Cardiac muscle cell (in vitro differentiated cells and primary cell): ENCODE results near the gene KRT17. TPM values are rescaled to one million over a fixed set of nuclear protein-coding genes. Genes with fewer than 3 reads are reported as not detected.
"Not testable (repeated sequence)": the region's sequence is repeated elsewhere in the genome, so short reads cannot be mapped to it uniquely, and the experiment has no call there.

ENCODE experiments used
- DNase-seq, 2 donors: peaks; one replicate each; pipeline versions ENCODE4 v3.0.0 to v3.0.0-alpha.2; 2010 to 2017; ENCODE audit warnings: low read depth in 1 of 2, low spot score in 1 of 2
- H3K27ac ChIP-seq: fragments of 200-600 bp; sonication (generic); 2 replicates; pipeline ENCODE4 v1.5.1; 2016
- H3K27me3 ChIP-seq: fragments of 200-600 bp; sonication (generic); 2 replicates; pipeline ENCODE4 v1.6.0; 2016; ENCODE audit warnings: control low read depth
- H3K36me3 ChIP-seq: fragments of 200-600 bp; sonication (generic); 2 replicates; pipeline ENCODE4 v1.5.1; 2016; ENCODE audit warnings: control low read depth
- H3K4me1 ChIP-seq: fragments of 200-600 bp; sonication (generic); 2 replicates; pipeline ENCODE4 v1.8.1; 2017; ENCODE audit warnings: low read depth, mild to moderate bottlenecking, mixed run types
- H3K4me3 ChIP-seq: fragments of 200-600 bp; sonication (generic); 2 replicates; pipeline ENCODE4 v1.5.1; 2016; ENCODE audit warnings: mild to moderate bottlenecking
- H3K9me3 ChIP-seq: fragments of 200-600 bp; sonication (generic); 2 replicates; pipeline ENCODE4 v1.5.1; 2017; ENCODE audit warnings: low read depth, mild to moderate bottlenecking, control low read depth
- CTCF ChIP-seq: IDR thresholded peaks from 2 replicates; pipeline ENCODE4 v1.5.1; 2012; ENCODE audit warnings: low read depth, mild to moderate bottlenecking, low read length
- polyA plus RNA-seq: library from polyadenylated mRNA; unstranded; fragments of >200 nt; fragmentation: Nextera tagmentation; extraction: Ambion mirVana; gene quantifications from 2 replicates; pipeline ENCODE4 v1.2.1, GENCODE V29; 2016
- total RNA-seq: library from RNA; depleted of rRNA; stranded (reverse); fragments of >200 nt; gene quantifications from 2 replicates; pipeline ENCODE4 v1.2.3, GENCODE V29; 2016

KRT17 gene
- total and polyA plus RNA-seq, 2 experiments from 2014 or later, result 1.2 TPM; not detected in 1

DNA sequence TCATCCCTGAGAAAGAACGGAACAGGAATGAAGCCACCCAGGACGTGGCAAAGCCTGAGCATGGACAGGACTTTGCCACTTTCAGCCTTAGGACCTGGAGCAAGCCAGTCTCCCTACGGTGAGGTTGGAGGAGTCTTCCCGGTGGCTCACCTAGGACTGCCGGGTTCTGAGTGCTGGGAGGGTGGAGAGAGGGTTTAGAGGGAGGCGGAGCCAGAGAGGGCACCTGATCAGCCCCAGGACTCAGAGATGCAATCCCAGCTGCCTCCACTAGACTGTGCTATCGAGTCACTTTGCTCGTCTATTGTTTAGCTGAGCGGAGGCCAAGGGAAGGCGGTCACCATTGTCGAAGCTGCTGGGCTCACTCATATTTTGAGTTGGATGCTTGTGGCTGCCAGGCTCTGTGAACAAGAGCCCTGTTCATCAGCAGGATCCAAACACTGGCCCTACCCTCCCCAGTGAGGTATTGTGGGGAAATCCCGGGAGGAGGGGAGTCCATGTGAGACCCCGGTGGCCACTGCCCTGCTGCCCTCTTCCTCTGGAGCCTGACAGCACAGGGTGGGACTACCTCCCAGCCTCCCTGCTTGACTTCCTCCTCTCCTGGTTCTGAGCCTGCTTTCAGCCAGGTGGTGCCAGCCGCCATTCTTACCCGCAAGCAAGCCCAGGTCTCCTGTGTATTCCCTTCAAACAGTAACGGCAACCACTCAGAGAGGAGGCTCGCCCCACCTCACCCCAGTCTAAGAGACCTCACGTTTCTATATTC, 44.7 kb downstream of the KRT17 start:
- no peaks in the 10 kb centered on the region for H3K27me3 ChIP-seq
- no peak overlapping the region for H3K27ac ChIP-seq
- H3K9me3 ChIP-seq, result no peaks in the 10 kb centered on the region
- DNase-seq, result peak; percentile 81 to 83
- H3K4me3 ChIP-seq, result no peak overlapping the region
- no peaks in the 10 kb centered on the region for H3K4me1 ChIP-seq
- H3K36me3 ChIP-seq, result no peaks in the 10 kb centered on the region
- peak; percentile 93 for TF ChIP-seq CTCF

GRCh38 chr17:41578971-41579370, 45.4 kb downstream of the KRT17 start:
- no peaks in the 10 kb centered on the region for H3K4me1 ChIP-seq
- no peak overlapping the region for H3K27ac ChIP-seq
- H3K27me3 ChIP-seq, result no peaks in the 10 kb centered on the region
- no peaks in the 10 kb centered on the region for H3K36me3 ChIP-seq
- DNase-seq, result no peak
- TF ChIP-seq CTCF, result no peak
- no peak overlapping the region for H3K4me3 ChIP-seq
- no peaks in the 10 kb centered on the region for H3K9me3 ChIP-seq

DNA sequence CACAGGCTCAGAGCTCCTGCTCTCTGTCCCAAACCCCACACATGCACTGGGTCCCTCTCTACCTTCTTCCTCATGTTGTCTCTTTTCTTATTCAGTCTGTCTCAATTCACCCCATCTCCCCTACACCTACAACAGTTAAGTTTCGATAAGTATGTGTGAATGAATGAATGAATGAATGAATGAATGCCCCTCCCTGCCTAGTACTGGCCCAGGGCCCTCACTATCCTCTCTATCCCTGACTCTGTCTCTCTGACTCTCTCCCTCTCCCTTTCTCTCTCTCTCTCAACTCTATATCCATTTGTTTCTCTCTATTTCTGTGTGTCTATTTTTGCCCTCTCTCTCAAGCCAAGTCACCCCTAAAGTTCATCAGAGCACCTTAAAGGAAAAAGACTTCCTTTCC, 45.8 kb downstream of the KRT17 start:
- H3K36me3 ChIP-seq, result no peaks in the 10 kb centered on the region
- H3K4me1 ChIP-seq, result no peaks in the 10 kb centered on the region
- H3K4me3 ChIP-seq, result no peak overlapping the region
- H3K27ac ChIP-seq, result no peak overlapping the region
- no peaks in the 10 kb centered on the region for H3K9me3 ChIP-seq
- no peak for TF ChIP-seq CTCF
- DNase-seq, result no peak
- H3K27me3 ChIP-seq, result no peaks in the 10 kb centered on the region

DNA sequence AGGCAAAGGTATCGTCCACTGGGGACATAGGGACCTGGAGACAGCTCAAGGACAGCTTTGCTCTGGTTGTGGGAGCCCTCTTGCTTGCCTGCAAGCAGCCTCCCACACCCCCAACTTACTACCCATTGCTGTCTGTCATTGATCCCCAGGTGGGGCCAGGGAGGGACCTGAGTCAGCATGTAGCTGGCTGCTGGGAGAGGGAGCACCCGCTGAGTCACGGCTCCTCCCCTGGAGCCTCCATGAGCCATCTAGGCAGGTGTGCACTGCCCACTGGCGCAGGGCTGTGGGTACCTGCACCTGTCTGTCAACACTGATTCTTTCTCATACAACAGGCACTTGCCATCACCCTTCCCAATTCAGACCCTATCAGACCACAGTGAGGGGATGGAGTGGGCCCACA, 47.6 kb downstream of the KRT17 start:
- not testable (repeated sequence) for H3K36me3 ChIP-seq, DNase-seq, H3K4me1 ChIP-seq, H3K27ac ChIP-seq, H3K9me3 ChIP-seq, H3K4me3 ChIP-seq, H3K27me3 ChIP-seq

GRCh38 chr17:41575336-41575735, 49.0 kb downstream of the KRT17 start:
- Histone ChIP-seq H3K27ac (no peak overlapping the region), H3K4me1 (peaks cover 4% of the 10 kb centered on the region), H3K36me3 (no peaks in the 10 kb centered on the region), H3K27me3 (no peaks in the 10 kb centered on the region), H3K9me3 (no peaks in the 10 kb centered on the region), H3K4me3 (no peak overlapping the region)
- TF ChIP-seq CTCF, result no peak
- no peak for DNase-seq

DNA sequence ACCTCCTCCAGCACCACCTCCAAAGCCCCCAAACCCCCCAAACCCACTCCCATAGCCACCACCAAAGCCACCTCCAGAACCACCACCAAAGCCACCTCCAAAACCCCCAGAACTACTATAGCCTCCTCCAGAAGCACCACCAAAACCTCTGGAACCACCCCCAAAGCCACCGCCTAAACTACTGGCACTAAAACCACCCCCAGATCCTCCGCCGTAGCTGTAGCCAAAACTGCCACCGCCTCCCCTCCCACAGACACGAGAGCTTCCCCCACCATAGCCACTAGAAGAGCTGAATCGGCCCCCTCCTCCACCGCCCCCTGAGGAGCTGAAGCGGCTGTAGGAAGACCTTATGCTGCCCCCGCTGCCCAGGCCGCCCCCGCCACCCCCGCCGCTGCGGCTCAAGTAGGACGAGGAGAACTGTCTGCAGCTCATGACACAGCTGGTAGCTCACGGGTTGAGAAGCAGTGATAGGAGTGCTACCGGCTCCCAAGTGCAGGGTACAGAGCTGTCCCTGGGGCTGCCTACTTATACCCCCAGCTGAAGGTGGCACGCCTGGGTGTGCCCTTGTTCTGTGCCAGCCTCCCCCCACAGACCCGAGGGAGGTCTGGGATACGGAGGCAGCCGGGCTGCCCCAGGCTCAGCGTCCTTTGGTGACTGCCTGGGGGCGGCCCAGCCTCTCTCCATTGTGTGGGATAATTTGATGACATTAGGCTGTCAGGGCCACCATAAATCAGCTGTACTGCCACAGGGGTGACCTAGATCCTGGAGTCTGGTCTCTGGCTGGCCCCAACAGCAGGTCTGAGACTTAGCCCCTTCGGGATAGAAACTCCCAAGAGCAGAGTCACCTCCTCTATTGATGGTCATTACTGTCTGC, 52.6 kb downstream of the KRT17 start, which contains the start of gene KRT9:
TSS of gene KRT9 (minus strand) at position 499 of the 874 bp plus-strand sequence. CDS start at position 432, 67 bp downstream.
- Histone ChIP-seq H3K4me3 (no peak within 1 kb of the TSS), H3K36me3 (no peaks in the 10 kb centered on the region), H3K9me3 (no peaks in the 10 kb centered on the region), H3K27ac (no peak within 1 kb of the TSS), H3K27me3 (no peaks in the 10 kb centered on the region), H3K4me1 (peaks cover 4% of the 10 kb centered on the region)
- TF ChIP-seq CTCF, result no peak
- DNase-seq, result no peak
